HG02885 (cell line): ENCODE measurements around the gene USP32.
"Not testable (repeated sequence)": the region's sequence is repeated elsewhere in the genome, so short reads cannot be mapped to it uniquely, and the experiment has no call there.

Source experiments
- ATAC-seq: cut with Tn5 transposase; IDR thresholded peaks from one replicate; pipeline ENCODE4 v1.9.1; 2021; ENCODE audit warnings: mild to moderate bottlenecking; ENCODE audit not compliant: unreplicated experiment, poor library complexity

Gene USP32

GRCh38 chr17:60335289-60335688 is 56.6 kb downstream of the USP32 start:
- ATAC-seq, result no peak

GRCh38 chr17:60333628-60334031 is 58.3 kb downstream of the USP32 start:
- ATAC-seq, result no peak

- ATAC-seq, result not testable (repeated sequence)
Measured at GRCh38 chr17:60333072-60333471, 58.9 kb downstream of the USP32 start.

- ATAC-seq, result no peak
Measured at GRCh38 chr17:60332574-60332973, 59.4 kb downstream of the USP32 start.

- no peak for ATAC-seq
Measured at GRCh38 chr17:60330731-60331130, 61.2 kb downstream of the USP32 start.

GRCh38 chr17:60328679-60329078 is 63.3 kb downstream of the USP32 start:
- no peak for ATAC-seq

GRCh38 chr17:60327901-60328273 is 64.0 kb downstream of the USP32 start:
- no peak for ATAC-seq

- ATAC-seq, result no peak
Measured at GRCh38 chr17:60327134-60327900, 64.6 kb downstream of the USP32 start.

- ATAC-seq, result no peak
Measured at GRCh38 chr17:60326702-60327101, 65.2 kb downstream of the USP32 start.

GRCh38 chr17:60325730-60326524 is 66.0 kb downstream of the USP32 start:
- no peak for ATAC-seq

- ATAC-seq, result no peak
Measured at GRCh38 chr17:60323754-60324153, 68.2 kb downstream of the USP32 start.

GRCh38 chr17:60322056-60322387 is 69.9 kb downstream of the USP32 start:
- no peak for ATAC-seq

- no peak for ATAC-seq
Measured at GRCh38 chr17:60321336-60322055, 70.4 kb downstream of the USP32 start.

- no peak for ATAC-seq
Measured at GRCh38 chr17:60318830-60319229, 73.1 kb downstream of the USP32 start.

GRCh38 chr17:60318326-60318725 is 73.6 kb downstream of the USP32 start:
- ATAC-seq, result no peak

- no peak for ATAC-seq
Measured at GRCh38 chr17:60315650-60316049, 76.3 kb downstream of the USP32 start.

GRCh38 chr17:60314900-60315299 is 77.0 kb downstream of the USP32 start:
- peak; percentile 11 for ATAC-seq

- peak; percentile 47 for ATAC-seq
Measured at GRCh38 chr17:60314423-60314822, 77.5 kb downstream of the USP32 start.

- no peak for ATAC-seq
Measured at GRCh38 chr17:60311936-60312335, 80.0 kb downstream of the USP32 start.

GRCh38 chr17:60311186-60311585 is 80.7 kb downstream of the USP32 start:
- ATAC-seq, result no peak

GRCh38 chr17:60305141-60305540 is 86.8 kb downstream of the USP32 start:
- peak; percentile 73 for ATAC-seq
